ENCODE results near the gene DOCK9.

GRCh38 chr13:98917116-98917515 is 60.7 kb downstream of the DOCK9 start:
- TF ChIP-seq, protein P1, sequence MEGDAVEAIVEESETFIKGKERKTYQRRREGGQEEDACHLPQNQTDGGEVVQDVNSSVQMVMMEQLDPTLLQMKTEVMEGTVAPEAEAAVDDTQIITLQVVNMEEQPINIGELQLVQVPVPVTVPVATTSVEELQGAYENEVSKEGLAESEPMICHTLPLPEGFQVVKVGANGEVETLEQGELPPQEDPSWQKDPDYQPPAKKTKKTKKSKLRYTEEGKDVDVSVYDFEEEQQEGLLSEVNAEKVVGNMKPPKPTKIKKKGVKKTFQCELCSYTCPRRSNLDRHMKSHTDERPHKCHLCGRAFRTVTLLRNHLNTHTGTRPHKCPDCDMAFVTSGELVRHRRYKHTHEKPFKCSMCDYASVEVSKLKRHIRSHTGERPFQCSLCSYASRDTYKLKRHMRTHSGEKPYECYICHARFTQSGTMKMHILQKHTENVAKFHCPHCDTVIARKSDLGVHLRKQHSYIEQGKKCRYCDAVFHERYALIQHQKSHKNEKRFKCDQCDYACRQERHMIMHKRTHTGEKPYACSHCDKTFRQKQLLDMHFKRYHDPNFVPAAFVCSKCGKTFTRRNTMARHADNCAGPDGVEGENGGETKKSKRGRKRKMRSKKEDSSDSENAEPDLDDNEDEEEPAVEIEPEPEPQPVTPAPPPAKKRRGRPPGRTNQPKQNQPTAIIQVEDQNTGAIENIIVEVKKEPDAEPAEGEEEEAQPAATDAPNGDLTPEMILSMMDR (IDR thresholded peaks at IDR 0.05): no peak
- TF ChIP-seq POLR2A (IDR thresholded peaks at IDR 0.05): no peak

Data from uterus (tissue), 2 donors.